Neural cell (in vitro differentiated cells): ENCODE results near the gene BTNL3. TPM values are rescaled to one million over a fixed set of nuclear protein-coding genes. Genes with fewer than 3 reads are reported as not detected.

Source experiments
- H2AFZ ChIP-seq: fragments of 200-600, 300-800 bp; sonication (generic), shearing (Covaris generic); 2 replicates; pipeline ENCODE4 v1.6.0; 2014; ENCODE audit warnings: low read depth, mild to moderate bottlenecking, antibody characterized with exemption, low read length, moderate library complexity
- H3F3A ChIP-seq: fragments of 200-600 bp; shearing (Covaris generic); 2 replicates; pipeline ENCODE4 v1.6.1; 2016; ENCODE audit warnings: mild to moderate bottlenecking, moderate library complexity, mixed read lengths, antibody characterized with exemption, low read length; ENCODE audit not compliant: insufficient read depth, poor library complexity, severe bottlenecking
- H3K27ac ChIP-seq: fragments of 200-600, 300-800 bp; sonication (generic), shearing (Covaris generic); 2 replicates; pipeline ENCODE4 v1.5.1; 2014; ENCODE audit warnings: mild to moderate bottlenecking, low read length, moderate library complexity
- H3K27me3 ChIP-seq: fragments of 300-800, 200-600 bp; sonication (generic), shearing (Covaris generic); 2 replicates; pipeline ENCODE4 v1.6.0; 2014; ENCODE audit warnings: mild to moderate bottlenecking, low read depth, low read length, moderate library complexity; ENCODE audit not compliant: insufficient read depth
- H3K36me3 ChIP-seq: fragments of 300-800, 200-600 bp; sonication (generic), shearing (Covaris generic); 2 replicates; pipeline ENCODE4 v1.5.1; 2014; ENCODE audit warnings: mild to moderate bottlenecking, antibody characterized with exemption, low read length, moderate library complexity; ENCODE audit not compliant: insufficient read depth
- H3K4me2 ChIP-seq: fragments of 300-800, 200-600 bp; sonication (generic), shearing (Covaris generic); 2 replicates; pipeline ENCODE4 v1.6.0; 2014; ENCODE audit warnings: mild to moderate bottlenecking, low read length
- H3K4me3 ChIP-seq: fragments of 300-800, 200-600 bp; sonication (generic), shearing (Covaris generic); 2 replicates; pipeline ENCODE4 v1.5.1; 2014; ENCODE audit warnings: mild to moderate bottlenecking, low read length, moderate library complexity
- H3K79me2 ChIP-seq: fragments of 200-600 bp; shearing (Covaris generic); replicated peaks from 2 replicates; pipeline ENCODE4 v1.6.0; 2014; ENCODE audit warnings: mild to moderate bottlenecking, low read length, moderate library complexity; ENCODE audit not compliant: insufficient read depth
- H3K9ac ChIP-seq: fragments of 300-800, 200-600 bp; sonication (generic), shearing (Covaris generic); 2 replicates; pipeline ENCODE4 v1.6.1; 2016; ENCODE audit warnings: mild to moderate bottlenecking, low read length, mixed read lengths
- H3K9me2 ChIP-seq: fragments of 200-600 bp; shearing (Covaris generic); 2 replicates; pipeline ENCODE4 v1.6.1; 2016; ENCODE audit warnings: mild to moderate bottlenecking, low read length, mixed read lengths; ENCODE audit not compliant: insufficient read depth
- H3K9me3 ChIP-seq: fragments of 200-600, 300-800 bp; sonication (generic), shearing (Covaris generic); 2 replicates; pipeline ENCODE4 v1.6.1; 2016; ENCODE audit warnings: mild to moderate bottlenecking, mixed run types, low read length, moderate library complexity, mixed read lengths
- H4K20me1 ChIP-seq: fragments of 200-600 bp; shearing (Covaris generic); 2 replicates; pipeline ENCODE4 v1.6.1; 2016; ENCODE audit warnings: mild to moderate bottlenecking, mixed run types; ENCODE audit not compliant: insufficient read depth
- EP300 ChIP-seq: fragments of 450-650 bp; conservative IDR thresholded peaks from 2 replicates; pipeline ENCODE4 v1.6.1; 2014; ENCODE audit warnings: antibody characterized with exemption, mild to moderate bottlenecking, moderate library complexity; ENCODE audit not compliant: poor library complexity, severe bottlenecking
- EZH2 ChIP-seq: fragments of 200-600, 300-800 bp; shearing (Covaris generic), sonication (generic); IDR thresholded peaks from 2 replicates; pipeline ENCODE4 v1.6.1; 2014; ENCODE audit warnings: antibody characterized with exemption, low read length, borderline replicate concordance, mild to moderate bottlenecking; ENCODE audit not compliant: insufficient read depth, poor library complexity, severe bottlenecking
- MXI1 ChIP-seq: fragments of 450-650 bp; conservative IDR thresholded peaks from 2 replicates; pipeline ENCODE4 v1.6.1; 2014; ENCODE audit warnings: antibody characterized with exemption, mild to moderate bottlenecking; ENCODE audit not compliant: poor library complexity, severe bottlenecking
- POLR2AphosphoS5 ChIP-seq: IDR thresholded peaks from 2 replicates; pipeline ENCODE4 v1.6.1; 2012
- RAD21 ChIP-seq: fragments of 450-650 bp; conservative IDR thresholded peaks from 2 replicates; pipeline ENCODE4 v1.6.1; 2014; ENCODE audit warnings: antibody characterized with exemption, mild to moderate bottlenecking, moderate library complexity
- SMC3 ChIP-seq: fragments of 450-650 bp; conservative IDR thresholded peaks from 2 replicates; pipeline ENCODE4 v1.6.1; 2014; ENCODE audit warnings: antibody characterized with exemption, mild to moderate bottlenecking, moderate library complexity; ENCODE audit not compliant: poor library complexity
- TAF1 ChIP-seq: IDR thresholded peaks from 2 replicates; pipeline ENCODE4 v1.6.1; 2012; ENCODE audit warnings: low read depth
- polyA plus RNA-seq: library from polyadenylated mRNA; depleted of rRNA; stranded (reverse); fragments of >200 nt; gene quantifications from 2 replicates; pipeline ENCODE4 v1.2.3, GENCODE V29; 2014
- TF ChIP-seq, protein P1 (sequence below): IDR thresholded peaks from 2 replicates; pipeline ENCODE4 v1.6.1; 2012; ENCODE audit warnings: borderline replicate concordance
- TF ChIP-seq, protein P2 (sequence below): fragments of 450-650 bp; IDR thresholded peaks from 2 replicates; pipeline ENCODE4 v1.5.1; 2014; ENCODE audit warnings: antibody characterized with exemption, mild to moderate bottlenecking, moderate library complexity; ENCODE audit not compliant: poor library complexity, severe bottlenecking

The BTNL3 gene
- polyA plus RNA-seq, 1 donor from 2014 or later, result not detected

DNA sequence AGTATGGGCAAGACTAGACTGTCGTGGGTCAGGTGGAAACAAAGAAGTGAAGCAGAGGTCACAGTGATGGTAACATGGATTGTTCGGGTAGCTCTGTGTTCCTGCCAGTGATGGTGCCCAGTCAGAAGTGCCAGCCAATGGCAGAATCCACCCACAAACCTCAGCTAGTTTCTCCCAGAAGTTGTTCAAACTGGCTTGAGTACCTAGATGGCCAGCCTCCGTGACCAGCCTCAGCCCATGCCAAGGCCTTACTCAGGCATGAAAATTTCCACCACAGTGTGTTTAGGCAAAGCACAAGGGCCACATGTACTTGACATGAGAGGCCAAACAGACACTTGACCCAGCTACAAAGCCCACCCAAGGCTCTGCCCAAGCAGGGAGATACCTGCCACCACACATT lies 32.0 kb downstream of the BTNL3 start:
- no peaks in the 10 kb centered on the region for H3K36me3 ChIP-seq
- no peaks in the 10 kb centered on the region for H3K27me3 ChIP-seq
- H3K27ac ChIP-seq, result no peak overlapping the region
- no peak overlapping the region for H2AFZ ChIP-seq
- H3F3A ChIP-seq, result no peaks in the 10 kb centered on the region
- H3K4me2 ChIP-seq, result no peak overlapping the region
- no peak overlapping the region for H3K9ac ChIP-seq
- H4K20me1 ChIP-seq, result no peaks in the 10 kb centered on the region
- no peaks in the 10 kb centered on the region for H3K9me2 ChIP-seq
- H3K79me2 ChIP-seq, result no peaks in the 10 kb centered on the region
- peaks cover 3% of the 10 kb centered on the region for H3K9me3 ChIP-seq
- TF ChIP-seq TAF1 (no peak), EZH2 (no peak)
- no peak overlapping the region for H3K4me3 ChIP-seq

DNA sequence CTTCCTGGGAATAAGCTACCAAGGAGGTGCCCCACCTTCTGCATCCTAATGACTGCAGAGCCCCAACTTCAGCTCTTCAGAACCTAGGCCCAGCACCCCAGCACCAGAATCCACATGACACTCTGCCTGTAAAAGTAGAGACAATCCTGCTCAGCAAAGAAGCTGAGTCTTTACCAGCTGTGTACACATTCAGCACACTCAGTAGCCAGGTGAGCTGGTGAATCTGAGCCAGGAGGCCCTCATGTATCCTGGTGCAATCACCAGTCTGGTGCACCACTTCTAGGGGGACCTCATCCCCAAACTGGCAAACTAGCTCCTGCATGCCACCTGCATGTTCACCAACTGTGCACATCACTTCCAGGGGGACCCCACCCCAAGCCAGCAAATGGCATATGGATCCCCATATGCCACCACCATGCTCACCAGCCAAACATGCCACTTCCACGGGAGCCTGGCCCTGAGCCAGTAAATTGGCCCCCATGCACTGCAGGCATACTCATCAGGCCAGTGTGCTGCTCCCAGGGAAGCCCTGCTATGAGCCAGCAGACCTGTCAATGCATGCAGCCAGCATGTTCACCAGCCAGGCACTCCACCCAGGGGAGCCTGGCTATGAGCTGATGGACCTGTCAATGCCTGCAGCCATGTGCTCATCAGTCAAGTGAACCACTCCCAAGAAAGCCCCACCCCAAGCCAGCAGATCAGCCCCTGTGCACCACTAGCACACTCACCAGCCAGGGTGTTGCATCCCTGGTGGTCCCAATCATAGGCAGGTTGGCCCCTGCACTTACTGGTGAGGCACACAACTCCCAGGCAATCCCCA lies 35.8 kb downstream of the BTNL3 start:
- H3K27me3 ChIP-seq, result no peaks in the 10 kb centered on the region
- no peak overlapping the region for H2AFZ ChIP-seq
- H3K27ac ChIP-seq, result no peak overlapping the region
- no peaks in the 10 kb centered on the region for H3F3A ChIP-seq
- no peaks in the 10 kb centered on the region for H3K9me2 ChIP-seq
- TF ChIP-seq RAD21 (no peak), SMC3 (no peak), EP300 (no peak), POLR2AphosphoS5 (no peak), MXI1 (no peak), EZH2 (no peak), TAF1 (no peak)
- TF ChIP-seq, protein P1, sequence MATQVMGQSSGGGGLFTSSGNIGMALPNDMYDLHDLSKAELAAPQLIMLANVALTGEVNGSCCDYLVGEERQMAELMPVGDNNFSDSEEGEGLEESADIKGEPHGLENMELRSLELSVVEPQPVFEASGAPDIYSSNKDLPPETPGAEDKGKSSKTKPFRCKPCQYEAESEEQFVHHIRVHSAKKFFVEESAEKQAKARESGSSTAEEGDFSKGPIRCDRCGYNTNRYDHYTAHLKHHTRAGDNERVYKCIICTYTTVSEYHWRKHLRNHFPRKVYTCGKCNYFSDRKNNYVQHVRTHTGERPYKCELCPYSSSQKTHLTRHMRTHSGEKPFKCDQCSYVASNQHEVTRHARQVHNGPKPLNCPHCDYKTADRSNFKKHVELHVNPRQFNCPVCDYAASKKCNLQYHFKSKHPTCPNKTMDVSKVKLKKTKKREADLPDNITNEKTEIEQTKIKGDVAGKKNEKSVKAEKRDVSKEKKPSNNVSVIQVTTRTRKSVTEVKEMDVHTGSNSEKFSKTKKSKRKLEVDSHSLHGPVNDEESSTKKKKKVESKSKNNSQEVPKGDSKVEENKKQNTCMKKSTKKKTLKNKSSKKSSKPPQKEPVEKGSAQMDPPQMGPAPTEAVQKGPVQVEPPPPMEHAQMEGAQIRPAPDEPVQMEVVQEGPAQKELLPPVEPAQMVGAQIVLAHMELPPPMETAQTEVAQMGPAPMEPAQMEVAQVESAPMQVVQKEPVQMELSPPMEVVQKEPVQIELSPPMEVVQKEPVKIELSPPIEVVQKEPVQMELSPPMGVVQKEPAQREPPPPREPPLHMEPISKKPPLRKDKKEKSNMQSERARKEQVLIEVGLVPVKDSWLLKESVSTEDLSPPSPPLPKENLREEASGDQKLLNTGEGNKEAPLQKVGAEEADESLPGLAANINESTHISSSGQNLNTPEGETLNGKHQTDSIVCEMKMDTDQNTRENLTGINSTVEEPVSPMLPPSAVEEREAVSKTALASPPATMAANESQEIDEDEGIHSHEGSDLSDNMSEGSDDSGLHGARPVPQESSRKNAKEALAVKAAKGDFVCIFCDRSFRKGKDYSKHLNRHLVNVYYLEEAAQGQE, result no peak
- TF ChIP-seq, protein P2, sequence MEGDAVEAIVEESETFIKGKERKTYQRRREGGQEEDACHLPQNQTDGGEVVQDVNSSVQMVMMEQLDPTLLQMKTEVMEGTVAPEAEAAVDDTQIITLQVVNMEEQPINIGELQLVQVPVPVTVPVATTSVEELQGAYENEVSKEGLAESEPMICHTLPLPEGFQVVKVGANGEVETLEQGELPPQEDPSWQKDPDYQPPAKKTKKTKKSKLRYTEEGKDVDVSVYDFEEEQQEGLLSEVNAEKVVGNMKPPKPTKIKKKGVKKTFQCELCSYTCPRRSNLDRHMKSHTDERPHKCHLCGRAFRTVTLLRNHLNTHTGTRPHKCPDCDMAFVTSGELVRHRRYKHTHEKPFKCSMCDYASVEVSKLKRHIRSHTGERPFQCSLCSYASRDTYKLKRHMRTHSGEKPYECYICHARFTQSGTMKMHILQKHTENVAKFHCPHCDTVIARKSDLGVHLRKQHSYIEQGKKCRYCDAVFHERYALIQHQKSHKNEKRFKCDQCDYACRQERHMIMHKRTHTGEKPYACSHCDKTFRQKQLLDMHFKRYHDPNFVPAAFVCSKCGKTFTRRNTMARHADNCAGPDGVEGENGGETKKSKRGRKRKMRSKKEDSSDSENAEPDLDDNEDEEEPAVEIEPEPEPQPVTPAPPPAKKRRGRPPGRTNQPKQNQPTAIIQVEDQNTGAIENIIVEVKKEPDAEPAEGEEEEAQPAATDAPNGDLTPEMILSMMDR, result no peak
- no peak overlapping the region for H3K9ac ChIP-seq
- H4K20me1 ChIP-seq, result no peaks in the 10 kb centered on the region
- H3K79me2 ChIP-seq, result no peaks in the 10 kb centered on the region
- no peak overlapping the region for H3K4me3 ChIP-seq
- H3K9me3 ChIP-seq, result peaks cover 3% of the 10 kb centered on the region
- H3K4me2 ChIP-seq, result no peak overlapping the region
- H3K36me3 ChIP-seq, result no peaks in the 10 kb centered on the region
